GM03348 (cell line): Measurements from ENCODE around the gene CACNA1F.

Experiments
- DNase-seq: peaks from one replicate; pipeline ENCODE4 v3.0.0; 2012; ENCODE audit warnings: low spot score

The CACNA1F gene

GRCh38 chrX:49257846-49258748 lies 25.0 kb upstream of the CACNA1F start:
- DNase-seq = no peak

DNA sequence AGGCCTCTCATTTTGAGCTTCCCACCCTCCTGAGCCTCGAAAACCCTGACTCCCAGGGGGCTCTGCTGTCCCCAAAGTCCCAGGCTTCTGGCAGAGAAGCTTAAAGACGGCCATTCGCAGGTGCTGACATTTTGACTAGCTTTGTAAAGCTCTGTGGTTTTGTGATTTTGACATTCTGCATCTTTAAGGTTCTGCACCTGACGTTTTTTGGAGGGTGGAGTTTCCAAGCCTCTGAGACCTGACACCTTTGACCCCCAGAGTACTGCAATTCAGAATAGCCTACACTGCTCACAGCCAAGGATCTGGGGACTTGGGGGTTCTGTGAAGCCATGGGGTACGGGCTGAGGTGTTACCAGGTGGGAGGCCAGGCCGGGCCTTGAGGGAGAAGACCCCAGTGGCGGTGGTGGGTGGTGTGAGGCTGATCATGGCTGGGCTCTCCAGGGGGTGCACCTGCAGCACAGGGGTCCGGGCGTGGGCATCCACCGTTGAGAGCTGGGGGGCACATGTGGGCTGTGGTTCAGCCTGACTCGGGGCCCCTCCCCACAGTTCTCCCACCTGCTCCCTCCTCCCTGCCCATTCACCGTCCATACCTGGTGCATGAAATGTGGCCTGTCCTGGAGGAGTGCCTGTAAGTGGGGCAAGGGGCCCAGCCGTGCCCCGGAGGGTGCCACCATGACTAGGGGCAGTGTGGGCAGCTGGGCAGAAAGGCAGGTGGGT lies 24.1 kb upstream of the CACNA1F start:
- DNase-seq = no peak

- DNase-seq = no peak
Observed at GRCh38 chrX:49256268-49256995, 23.3 kb upstream of the CACNA1F start.

DNA sequence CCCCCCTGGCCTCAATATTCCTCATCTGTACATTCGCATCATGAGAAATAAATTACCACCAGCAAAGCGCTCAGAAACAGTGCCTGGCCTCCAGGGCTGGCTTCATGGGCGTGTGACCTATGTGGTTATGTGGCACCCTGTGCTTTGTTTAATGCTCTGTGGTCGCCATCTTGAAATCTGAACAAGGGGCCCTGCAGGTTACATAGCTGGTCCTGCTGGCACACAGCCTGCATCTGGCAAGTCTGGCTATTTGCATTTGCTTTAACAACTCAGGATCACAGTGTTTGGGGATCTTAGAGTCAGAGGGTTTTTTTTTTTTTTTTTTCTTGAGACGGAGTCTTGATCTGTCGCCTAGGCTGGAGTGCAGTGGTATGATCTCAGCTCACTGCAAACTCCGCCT lies 21.5 kb upstream of the CACNA1F start:
- DNase-seq = no peak

DNA sequence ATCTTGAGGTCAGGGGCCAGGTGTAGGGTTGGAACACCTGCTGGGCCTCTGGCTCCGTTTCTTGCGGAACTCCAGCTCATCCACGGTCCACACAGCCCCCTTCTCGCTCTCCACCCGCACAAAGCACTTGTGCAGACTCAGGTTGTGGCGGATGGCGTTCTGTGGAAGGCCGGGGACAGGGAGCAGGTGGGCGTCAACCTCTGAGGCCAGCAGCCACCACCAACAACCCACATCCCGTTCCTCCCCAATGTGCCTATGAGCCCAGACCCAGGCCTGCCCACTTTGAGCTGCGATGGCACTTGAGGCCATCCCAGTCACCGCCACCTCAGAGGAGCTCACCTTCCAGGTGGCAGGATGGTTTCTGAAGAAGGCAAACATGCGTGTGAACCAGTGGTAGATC lies 18.2 kb upstream of the CACNA1F start:
- no peak for DNase-seq

- no peak for DNase-seq
Observed at GRCh38 chrX:49250578-49250977, 17.4 kb upstream of the CACNA1F start.

GRCh38 chrX:49250066-49250465 lies 16.9 kb upstream of the CACNA1F start:
- no peak for DNase-seq

DNA sequence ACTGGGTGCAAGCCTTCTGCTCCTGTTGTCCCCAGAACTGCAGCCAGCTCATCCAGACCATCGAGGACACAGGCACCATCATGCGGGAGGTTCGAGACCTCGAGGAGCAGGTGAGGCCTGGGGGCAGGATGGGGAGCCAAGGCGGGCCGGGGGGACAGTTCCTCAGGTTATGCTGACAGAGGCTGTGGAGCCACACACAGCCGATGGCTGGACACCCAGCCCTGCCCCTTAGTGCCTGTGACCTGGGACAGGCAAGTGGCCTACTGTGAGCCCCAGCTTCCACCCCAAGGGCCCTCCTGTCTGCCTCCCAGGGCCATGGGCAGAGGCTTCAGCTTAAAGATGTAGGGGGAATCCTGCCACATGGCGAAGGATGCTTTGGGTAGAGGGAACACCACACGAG lies 16.5 kb upstream of the CACNA1F start:
- no peak for DNase-seq

- DNase-seq = no peak
Observed at GRCh38 chrX:49249071-49249470, 15.9 kb upstream of the CACNA1F start.

DNA sequence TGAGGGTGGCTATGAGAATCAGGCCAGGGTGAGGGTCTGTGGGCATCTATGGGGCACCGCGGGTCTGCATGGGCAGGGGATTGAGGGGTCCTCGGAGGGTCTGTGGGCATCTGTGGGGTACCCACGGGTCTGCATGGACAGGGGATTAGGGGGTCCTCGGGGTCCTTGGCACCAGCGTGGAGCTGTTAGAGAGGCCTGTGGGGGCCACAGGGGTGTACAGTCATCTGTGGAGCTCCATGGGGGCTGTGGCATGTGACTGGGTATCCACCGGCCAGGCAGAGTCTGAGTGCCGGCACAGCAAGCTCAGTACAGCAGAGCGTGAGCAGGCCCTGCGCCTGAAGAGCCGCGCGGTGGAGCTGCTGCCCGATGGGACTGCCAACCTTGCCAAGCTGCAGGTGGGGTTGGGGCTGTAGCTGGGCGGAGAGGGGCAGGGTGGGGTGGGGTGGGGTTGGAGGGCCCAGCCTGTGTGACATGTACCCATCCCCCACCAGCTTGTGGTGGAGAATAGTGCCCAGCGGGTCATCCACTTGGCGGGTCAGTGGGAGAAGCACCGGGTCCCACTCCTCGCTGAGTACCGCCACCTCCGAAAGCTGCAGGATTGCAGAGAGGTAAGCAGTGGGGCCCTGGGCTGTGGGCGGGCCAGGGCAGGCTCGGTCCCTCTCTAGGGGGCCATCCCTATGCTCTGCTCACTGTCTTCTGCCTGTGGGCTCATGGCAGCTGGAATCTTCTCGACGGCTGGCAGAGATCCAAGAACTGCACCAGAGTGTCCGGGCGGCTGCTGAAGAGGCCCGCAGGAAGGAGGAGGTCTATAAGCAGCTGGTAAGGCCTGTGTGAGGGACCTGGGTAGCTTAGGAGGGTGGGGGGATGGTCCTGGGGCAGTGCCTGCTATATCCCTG lies 15.0 kb upstream of the CACNA1F start:
- no peak for DNase-seq

GRCh38 chrX:49247346-49247745 lies 14.2 kb upstream of the CACNA1F start:
- DNase-seq = no peak

DNA sequence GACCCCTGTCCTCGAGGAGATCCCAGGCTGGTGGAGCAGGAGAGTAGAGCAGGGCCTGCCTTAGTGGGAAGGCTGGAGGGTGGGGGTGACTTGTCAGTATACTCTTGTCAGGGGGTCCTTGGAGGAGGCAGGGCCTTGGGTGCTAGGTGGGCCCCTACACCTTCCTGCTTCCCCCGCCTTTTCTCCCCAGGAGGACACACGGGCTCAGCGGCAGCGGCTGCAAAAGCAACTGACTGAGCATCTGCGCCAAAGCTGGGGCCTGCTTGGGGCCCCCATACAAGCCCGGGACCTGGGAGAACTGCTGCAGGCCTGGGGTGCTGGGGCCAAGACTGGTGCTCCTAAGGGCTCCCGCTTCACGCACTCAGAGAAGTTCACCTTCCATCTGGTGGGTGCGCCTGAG lies 13.4 kb upstream of the CACNA1F start:
- DNase-seq = no peak

DNA sequence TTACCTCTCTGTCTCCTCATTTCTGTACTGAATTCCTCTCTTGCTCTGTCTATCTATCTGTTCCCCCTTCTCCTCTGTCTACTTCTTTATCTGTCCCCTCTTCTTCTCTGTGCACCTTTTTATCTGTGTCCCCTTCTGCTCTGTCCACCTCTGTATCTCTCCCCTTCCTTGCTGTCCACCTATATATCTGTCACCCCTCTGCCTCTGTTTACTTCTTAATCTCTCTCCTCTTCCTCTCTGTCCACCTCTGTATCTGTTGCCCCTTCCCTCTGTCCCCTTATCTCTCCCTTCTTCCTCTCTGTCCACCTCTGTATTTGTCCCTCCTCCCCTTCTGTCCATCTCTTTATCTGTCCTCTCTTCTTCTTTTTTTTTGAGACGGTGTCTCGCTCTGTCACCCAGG lies 11.1 kb upstream of the CACNA1F start:
- no peak for DNase-seq

DNA sequence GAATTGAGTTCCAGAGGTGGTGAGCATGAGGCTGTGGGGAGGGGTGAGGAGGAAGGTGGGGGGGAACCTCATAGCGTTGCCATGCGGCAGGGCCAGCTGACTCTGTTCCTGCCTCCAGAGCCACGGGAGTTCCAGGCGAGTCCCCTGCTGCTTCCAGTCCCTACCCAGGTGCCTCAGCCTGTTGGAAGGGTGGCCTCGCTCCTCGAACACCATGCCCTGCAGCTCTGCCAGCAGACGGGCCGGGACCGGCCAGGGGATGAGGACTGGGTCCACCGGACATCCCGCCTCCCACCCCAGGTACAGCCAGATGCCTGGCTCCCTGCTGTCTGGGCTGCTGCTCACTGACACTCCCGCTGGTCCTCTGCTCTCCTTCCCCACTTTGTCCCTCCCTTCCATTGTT lies 10.0 kb upstream of the CACNA1F start:
- DNase-seq = no peak

DNA sequence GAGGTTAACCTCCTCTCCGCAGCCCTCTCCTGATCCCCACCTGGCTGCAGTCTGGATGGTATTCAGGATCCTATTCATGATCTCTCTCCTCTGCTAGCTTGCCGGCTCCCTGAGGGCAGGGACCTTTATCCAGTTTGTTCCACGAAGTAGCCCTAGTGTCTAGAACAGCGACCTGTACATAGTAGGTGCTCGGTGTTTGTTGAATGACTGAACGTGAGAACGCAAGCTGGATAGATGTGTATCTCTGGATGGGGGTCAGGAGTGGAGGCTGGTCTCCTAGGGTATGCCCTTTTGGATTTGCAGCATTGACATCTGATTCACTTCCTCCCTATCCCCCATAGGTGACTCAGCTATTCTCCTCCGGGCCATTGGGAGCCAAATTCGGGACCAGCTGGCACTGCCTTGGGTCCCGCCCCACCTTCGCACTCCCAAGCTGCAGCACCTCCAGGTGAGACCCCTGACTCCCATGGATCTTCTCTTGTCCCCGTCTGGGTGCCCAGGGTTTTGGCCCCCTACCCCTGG lies 9.5 kb upstream of the CACNA1F start:
- no peak for DNase-seq

DNA sequence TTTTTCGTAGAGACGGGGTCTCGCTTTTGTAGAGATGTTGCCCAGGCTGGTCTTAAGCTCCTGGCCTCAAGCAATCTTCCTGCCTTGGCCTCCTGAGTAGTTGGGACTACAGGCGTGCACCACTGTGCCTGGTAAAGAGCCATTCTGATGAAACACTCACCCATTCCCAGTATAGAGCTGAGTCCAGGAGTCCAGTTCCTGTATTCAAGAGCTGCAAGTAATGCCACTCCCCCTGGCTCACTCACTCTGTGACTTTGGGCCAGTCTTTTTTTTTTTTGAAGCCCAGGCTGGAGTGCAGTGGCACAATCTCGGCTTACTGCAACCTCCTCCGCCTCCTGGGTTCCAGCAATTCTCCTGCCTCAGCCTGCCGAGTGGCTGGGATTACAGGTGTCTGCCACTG lies 5.6 kb upstream of the CACNA1F start:
- no peak for DNase-seq

DNA sequence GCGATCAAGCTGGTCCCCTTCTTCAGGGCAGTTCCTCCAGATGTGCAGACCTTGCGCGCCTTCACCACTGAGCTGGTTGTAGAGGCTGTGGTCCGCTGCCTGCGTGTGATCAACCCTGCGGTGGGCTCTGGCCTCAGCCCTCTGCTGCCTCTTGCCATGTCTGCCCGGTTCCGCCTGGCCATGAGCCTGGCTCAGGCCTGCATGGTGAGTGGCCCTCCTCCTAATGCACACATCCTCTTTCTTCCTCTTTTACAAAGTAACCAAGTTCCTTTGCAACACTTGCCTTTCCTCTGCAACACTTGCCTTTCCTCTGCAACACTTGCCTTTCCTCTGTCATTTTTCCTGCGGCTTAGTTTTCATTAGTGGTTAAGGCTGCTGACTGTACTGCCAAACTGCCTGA lies 3.9 kb upstream of the CACNA1F start:
- no peak for DNase-seq

- DNase-seq = no peak
Observed at GRCh38 chrX:49233887-49234555, 881 bp upstream of the CACNA1F start.

DNA sequence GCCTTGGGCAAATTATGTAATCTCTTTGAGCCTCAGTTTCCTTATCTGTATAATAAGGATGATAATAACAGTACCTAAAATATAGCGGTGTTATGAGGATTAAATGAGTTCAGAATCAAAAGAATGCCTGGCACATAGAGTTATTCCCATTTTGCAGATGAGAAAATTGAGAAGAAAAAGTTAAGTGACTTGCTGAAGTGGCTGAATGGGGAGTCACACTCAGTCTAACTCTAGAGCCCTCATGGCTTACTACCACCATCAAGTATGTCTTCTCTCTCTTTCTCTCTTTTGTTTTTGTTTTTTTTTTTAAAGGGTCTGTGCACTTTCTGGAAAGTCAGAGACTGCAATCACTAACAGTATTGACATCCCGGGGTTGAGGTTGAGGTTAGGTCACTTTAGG lies 615 bp downstream of the CACNA1F start:
- DNase-seq = no peak

DNA sequence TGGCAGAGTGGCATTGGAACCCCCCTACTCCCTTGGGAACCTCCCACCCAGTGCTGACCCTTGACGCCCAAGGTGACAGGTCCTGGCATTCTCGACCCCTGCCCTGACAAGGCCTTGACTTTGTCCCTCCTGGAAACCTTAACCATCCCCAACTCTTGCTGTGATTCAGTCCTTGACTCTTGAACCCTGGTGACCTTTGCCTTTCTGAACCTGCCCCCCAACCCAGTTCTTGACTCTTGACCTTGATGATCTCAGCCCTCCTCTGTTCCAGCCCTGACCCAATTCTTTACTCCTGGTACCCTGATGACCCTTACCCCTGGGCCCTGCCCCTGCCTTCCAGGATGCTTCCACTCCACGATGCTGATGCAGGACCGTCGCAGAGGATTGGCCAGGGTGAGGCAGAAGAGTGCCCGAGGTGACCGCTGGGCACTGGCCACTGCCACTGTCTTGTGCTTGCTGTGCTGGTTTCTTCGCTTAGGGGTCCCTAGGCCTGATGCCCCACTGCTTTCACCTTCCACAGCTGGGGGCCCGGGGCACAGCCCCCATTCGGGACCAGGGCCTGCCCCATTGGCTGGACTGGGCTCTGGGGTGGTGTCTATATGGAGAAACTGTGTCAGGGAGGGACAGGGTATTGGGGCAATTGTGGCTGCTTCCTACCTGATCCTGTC lies 1.7 kb downstream of the CACNA1F start:
- no peak for DNase-seq
